Pancreas (tissue), 10 donors: Measurements from ENCODE around the gene TMEM120B. TPM values are rescaled to one million over a fixed set of nuclear protein-coding genes. Genes with fewer than 3 reads are reported as not detected.
A peak's percentile ranks its signal among the peaks of the same experiment; 100 is the strongest.

Experiments used
- ATAC-seq, 4 donors: fragments of 200-7000 bp; cut with Tn5 transposase; one replicate each; pipeline versions ENCODE4 v1.8.0 to v1.9.1; 2020; ENCODE audit warnings: mild to moderate bottlenecking in 4 of 4, moderate library complexity in 4 of 4
- DNase-seq, 6 donors: peaks; one replicate each; pipeline ENCODE4 v3.0.0-alpha.2; 2020
- FAIRE-seq: peaks from 2 replicates; lab custom pipeline; 2012; peaks lifted over from hg19 to GRCh38; lab: Jason Lieb, UNC
- H3K27ac ChIP-seq, 4 donors: fragments of 200-600 bp; sonication (generic); 1 replicate in 3 of 4; 2 replicates in 1 of 4; pipeline versions ENCODE4 v1.5.0 to v1.8.0; 2020
- H3K27me3 ChIP-seq, 4 donors: fragments of 200-600 bp; one replicate each; pipeline ENCODE4 v1.8.0; 2021
- H3K36me3 ChIP-seq, 3 donors: fragments of 200-600 bp; sonication (generic) in 1 of 3; one replicate each; pipeline versions ENCODE4 v1.5.0 to v1.8.0; 2020 to 2021
- H3K4me1 ChIP-seq, 3 donors: fragments of 200-600 bp; one replicate each; pipeline ENCODE4 v1.8.0; 2021
- H3K4me3 ChIP-seq, 4 donors: fragments of 200-600 bp; sonication (generic) in 2 of 4; one replicate each; pipeline versions ENCODE4 v1.5.0 to v1.8.0; 2020 to 2021
- H3K9me3 ChIP-seq, 4 donors: fragments of 200-600 bp; one replicate each; pipeline ENCODE4 v1.8.0; 2021
- WGBS, 2 donors: extraction: QIAGEN DNeasy Blood & Tissue Kit; methylation state at CpG; one replicate each; pipeline ENCODE4 v1.1.7; 2013; 5-methylcytosine and 5-hydroxymethylcytosine counted together
- intact Hi-C, 3 donors: fragments of 100-400 bp; cut with DNase I; formaldehyde crosslinking; loops; one replicate each; pipeline versions ENCODE4 v1.11.1 to v1.14.2; 2022
- polyA plus RNA-seq, 2 donors: library from polyadenylated mRNA; stranded (reverse); fragments of 200-250 nt; gene quantifications; one replicate each; pipeline ENCODE4 v1.2.3, GENCODE V29; 2013
- total RNA-seq, 6 donors: library from RNA; stranded (reverse); fragmentation: NEBNext Ultra II Directional in 4 of 6; extraction: Animal tissue kit (Norgen Biotek cat#: 25700) in 4 of 6; gene quantifications; one replicate each; pipeline versions ENCODE4 v1.2.1 to v1.2.4, GENCODE V29; 2021 to 2023
- TF ChIP-seq, protein P1 (sequence below), 4 donors: fragments of 200-600 bp; sonication (generic) in 3 of 4; IDR thresholded peaks; one replicate each; pipeline versions ENCODE4 v1.5.0 to v1.8.0; 2021; ENCODE audit warnings: antibody characterized with exemption in 4 of 4
- donor health status: healthy with polysubstance abuse.
- donor health status: DM: no; HTN: no; CAD: no; lungs with moderate emphysema.
- donor health status: DM: no; HTN: no; CAD: no.
- donor health status: control.
- donor health status: control.
- donor health status: Bipolar disorder and iron deficiency.
- donor health status: DM: yes; HTN: yes; CAD: no.
- donor health status: DM: no; HTN: no; CAD: no.
- donor health status: DM: no; HTN: no; CAD: no.
- donor health status: DM: yes; HTN: yes; CAD: no.

Gene TMEM120B
- total and polyA plus RNA-seq, 8 donors = 8.2 to 19.8 (median 11.4) TPM

GRCh38 chr12:121765573-121765972 is 53.0 kb downstream of the TMEM120B start:
- Histone ChIP-seq H3K27me3 (no peaks in the 10 kb centered on the region), H3K4me1 (no peaks in the 10 kb centered on the region), H3K4me3 (no peak overlapping the region), H3K27ac (no peak overlapping the region), H3K9me3 (no peaks in the 10 kb centered on the region), H3K36me3 (no peaks in the 10 kb centered on the region)
- FAIRE-seq = no peak
- intact Hi-C loops = no loop called here
- no peak for DNase-seq
- TF ChIP-seq, protein P1, sequence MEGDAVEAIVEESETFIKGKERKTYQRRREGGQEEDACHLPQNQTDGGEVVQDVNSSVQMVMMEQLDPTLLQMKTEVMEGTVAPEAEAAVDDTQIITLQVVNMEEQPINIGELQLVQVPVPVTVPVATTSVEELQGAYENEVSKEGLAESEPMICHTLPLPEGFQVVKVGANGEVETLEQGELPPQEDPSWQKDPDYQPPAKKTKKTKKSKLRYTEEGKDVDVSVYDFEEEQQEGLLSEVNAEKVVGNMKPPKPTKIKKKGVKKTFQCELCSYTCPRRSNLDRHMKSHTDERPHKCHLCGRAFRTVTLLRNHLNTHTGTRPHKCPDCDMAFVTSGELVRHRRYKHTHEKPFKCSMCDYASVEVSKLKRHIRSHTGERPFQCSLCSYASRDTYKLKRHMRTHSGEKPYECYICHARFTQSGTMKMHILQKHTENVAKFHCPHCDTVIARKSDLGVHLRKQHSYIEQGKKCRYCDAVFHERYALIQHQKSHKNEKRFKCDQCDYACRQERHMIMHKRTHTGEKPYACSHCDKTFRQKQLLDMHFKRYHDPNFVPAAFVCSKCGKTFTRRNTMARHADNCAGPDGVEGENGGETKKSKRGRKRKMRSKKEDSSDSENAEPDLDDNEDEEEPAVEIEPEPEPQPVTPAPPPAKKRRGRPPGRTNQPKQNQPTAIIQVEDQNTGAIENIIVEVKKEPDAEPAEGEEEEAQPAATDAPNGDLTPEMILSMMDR (IDR thresholded peaks at IDR 0.05) = no peak
- WGBS, 2 donors = 90 to 92% methylated on average over 5 of the region's 5 CpGs
- ATAC-seq = peak in 1 of 4 donors; percentile 47

GRCh38 chr12:121766290-121767039 is 53.9 kb downstream of the TMEM120B start:
- TF ChIP-seq, protein P1 (IDR thresholded peaks at IDR 0.05) = no peak
- Histone ChIP-seq H3K4me1 (no peaks in the 10 kb centered on the region), H3K9me3 (no peaks in the 10 kb centered on the region), H3K27ac (no peak overlapping the region), H3K27me3 (no peaks in the 10 kb centered on the region), H3K4me3 (no peak overlapping the region), H3K36me3 (no peaks in the 10 kb centered on the region)
- intact Hi-C loops = no loop called here
- DNase-seq (no peak), ATAC-seq (no peak), FAIRE-seq (no peak)
- WGBS, 2 donors = 88 to 100% methylated on average over 5 of the region's 5 CpGs

DNA sequence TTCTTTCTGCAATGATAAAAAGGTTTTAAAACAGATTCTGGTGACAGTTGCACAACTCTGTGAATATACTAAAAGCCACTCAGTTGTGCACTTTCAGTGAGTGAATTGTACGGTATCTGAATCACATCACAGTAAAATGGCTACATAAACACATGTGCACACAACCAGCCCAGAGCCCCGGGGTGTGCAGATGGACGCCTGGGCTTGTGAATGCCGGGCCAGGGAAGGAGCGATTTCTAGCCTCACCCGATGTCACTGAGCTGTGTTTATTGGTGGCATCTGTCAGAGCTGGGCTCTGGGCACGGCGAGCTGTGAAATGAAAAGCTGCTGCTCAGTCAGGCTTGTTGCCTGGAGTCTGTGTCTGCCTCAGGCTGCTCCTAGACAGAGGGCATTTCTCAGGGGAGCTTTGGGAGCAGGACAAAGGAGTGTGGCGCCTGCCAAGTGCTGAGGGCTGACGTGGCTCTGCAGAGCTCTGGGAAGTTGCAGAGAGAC is 55.0 kb downstream of the TMEM120B start:
- Histone ChIP-seq H3K4me3 (no peak overlapping the region), H3K9me3 (no peaks in the 10 kb centered on the region), H3K36me3 (no peaks in the 10 kb centered on the region), H3K27me3 (no peaks in the 10 kb centered on the region), H3K27ac (no peak overlapping the region), H3K4me1 (no peaks in the 10 kb centered on the region)
- FAIRE-seq (no peak), ATAC-seq (peak in 2 of 4 donors; percentile 46 to 49), DNase-seq (no peak)
- WGBS, 2 donors = 77 to 80% methylated on average over 10 of the region's 10 CpGs
- TF ChIP-seq, protein P1 (IDR thresholded peaks at IDR 0.05) = no peak
- intact Hi-C loops = no loop called here

- Histone ChIP-seq H3K27me3 (no peaks in the 10 kb centered on the region), H3K9me3 (no peaks in the 10 kb centered on the region), H3K4me3 (no peak overlapping the region), H3K4me1 (no peaks in the 10 kb centered on the region), H3K36me3 (no peaks in the 10 kb centered on the region), H3K27ac (no peak overlapping the region)
- FAIRE-seq (no peak), DNase-seq (no peak), ATAC-seq (no peak)
- intact Hi-C loops = no loop called here
- TF ChIP-seq, protein P1 (IDR thresholded peaks at IDR 0.05) = no peak
- 87 to 91% methylated on average over 9 of the region's 9 CpGs for WGBS, 2 donors
These were observed 56.8 kb downstream of the TMEM120B start for GRCh38 chr12:121769297-121769830.
